Measurements from ENCODE around the gene TSPAN11.

TSPAN11 gene

GRCh38 chr12:31016057-31016456, 89.5 kb downstream of the TSPAN11 start:
- TF ChIP-seq, protein P1, sequence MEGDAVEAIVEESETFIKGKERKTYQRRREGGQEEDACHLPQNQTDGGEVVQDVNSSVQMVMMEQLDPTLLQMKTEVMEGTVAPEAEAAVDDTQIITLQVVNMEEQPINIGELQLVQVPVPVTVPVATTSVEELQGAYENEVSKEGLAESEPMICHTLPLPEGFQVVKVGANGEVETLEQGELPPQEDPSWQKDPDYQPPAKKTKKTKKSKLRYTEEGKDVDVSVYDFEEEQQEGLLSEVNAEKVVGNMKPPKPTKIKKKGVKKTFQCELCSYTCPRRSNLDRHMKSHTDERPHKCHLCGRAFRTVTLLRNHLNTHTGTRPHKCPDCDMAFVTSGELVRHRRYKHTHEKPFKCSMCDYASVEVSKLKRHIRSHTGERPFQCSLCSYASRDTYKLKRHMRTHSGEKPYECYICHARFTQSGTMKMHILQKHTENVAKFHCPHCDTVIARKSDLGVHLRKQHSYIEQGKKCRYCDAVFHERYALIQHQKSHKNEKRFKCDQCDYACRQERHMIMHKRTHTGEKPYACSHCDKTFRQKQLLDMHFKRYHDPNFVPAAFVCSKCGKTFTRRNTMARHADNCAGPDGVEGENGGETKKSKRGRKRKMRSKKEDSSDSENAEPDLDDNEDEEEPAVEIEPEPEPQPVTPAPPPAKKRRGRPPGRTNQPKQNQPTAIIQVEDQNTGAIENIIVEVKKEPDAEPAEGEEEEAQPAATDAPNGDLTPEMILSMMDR (IDR thresholded peaks at IDR 0.05; ENCODE audit: low read depth, low read length): no peak
- no peak for DNase-seq
- Histone ChIP-seq H3K36me3 (no peaks in the 10 kb centered on the region), H3K4me1 (no peaks in the 10 kb centered on the region), H3K4me3 (ENCODE audit: low read depth, low read length) (no peak overlapping the region), H3K27me3 (peaks cover 6% of the 10 kb centered on the region; the same call in 1 of the 2 replicates), H3K9me3 (no peaks in the 10 kb centered on the region; the same call in 1 of the 2 replicates)

DNA sequence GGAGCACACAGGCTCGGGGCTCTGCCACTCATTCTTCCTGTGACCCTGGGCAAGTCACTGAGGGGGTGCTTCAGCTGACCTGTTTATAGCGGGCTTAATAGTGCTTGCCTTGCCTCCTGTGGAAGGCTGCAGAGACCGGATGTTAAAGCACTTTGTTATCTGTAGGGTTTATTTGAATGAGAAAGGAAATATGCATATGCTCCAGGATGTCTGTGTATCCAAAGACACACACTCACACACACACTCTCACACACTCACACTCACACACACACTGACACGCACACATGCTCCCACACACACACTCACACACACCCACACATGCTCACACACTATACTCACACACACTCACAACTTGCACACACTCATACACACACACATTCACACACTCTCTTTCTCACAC, 91.0 kb downstream of the TSPAN11 start:
- peaks cover 8% of the 10 kb centered on the region; the same call in 1 of the 2 replicates for H3K27me3 ChIP-seq
- no peaks in the 10 kb centered on the region; the same call in 1 of the 2 replicates for H3K9me3 ChIP-seq
- TF ChIP-seq, protein P1 (IDR thresholded peaks at IDR 0.05; ENCODE audit: low read depth, low read length): no peak
- no peak overlapping the region for H3K4me3 ChIP-seq (ENCODE audit: low read depth, low read length)
- no peaks in the 10 kb centered on the region for H3K4me1 ChIP-seq
- DNase-seq: no peak
- no peaks in the 10 kb centered on the region for H3K36me3 ChIP-seq

DNA sequence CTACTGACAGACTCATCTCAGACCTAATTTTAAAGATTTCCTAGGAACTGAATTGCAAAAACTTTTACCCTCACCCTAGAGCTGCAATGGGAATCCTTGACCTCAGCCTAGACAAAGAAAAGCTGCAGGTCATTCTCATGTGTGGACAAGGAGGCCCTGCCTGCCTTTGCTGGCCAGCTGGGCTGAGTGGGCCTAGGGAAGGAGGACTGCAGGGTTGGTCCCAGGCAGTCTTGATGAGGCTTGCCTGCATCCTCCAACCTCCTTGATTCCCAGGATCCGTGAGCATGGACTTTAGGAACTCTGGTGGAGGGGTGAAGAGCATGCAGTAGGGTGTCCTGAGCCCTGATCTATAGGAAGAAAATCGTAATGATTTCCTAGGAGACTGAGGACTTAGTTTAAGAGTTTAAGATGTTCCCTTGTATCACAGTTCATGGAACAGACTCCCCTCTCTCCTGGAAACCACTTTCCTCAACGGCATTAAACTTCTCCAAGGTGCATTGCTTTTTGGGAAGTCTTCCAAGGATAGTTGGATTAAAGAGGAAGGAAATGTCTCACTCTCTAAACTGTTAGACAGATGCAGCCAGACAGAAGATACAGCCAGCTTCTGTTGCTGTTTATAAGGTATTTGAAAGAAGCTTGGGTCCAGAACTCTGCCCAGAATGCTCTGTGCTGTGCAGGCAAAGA, 91.7 kb downstream of the TSPAN11 start:
- Histone ChIP-seq H3K27me3 (peaks cover 8% of the 10 kb centered on the region; the same call in 1 of the 2 replicates), H3K36me3 (no peaks in the 10 kb centered on the region), H3K9me3 (no peaks in the 10 kb centered on the region; the same call in 1 of the 2 replicates), H3K4me1 (no peaks in the 10 kb centered on the region), H3K4me3 (ENCODE audit: low read depth, low read length) (no peak overlapping the region)
- TF ChIP-seq, protein P1 (IDR thresholded peaks at IDR 0.05; ENCODE audit: low read depth, low read length): no peak
- DNase-seq: no peak

DNA sequence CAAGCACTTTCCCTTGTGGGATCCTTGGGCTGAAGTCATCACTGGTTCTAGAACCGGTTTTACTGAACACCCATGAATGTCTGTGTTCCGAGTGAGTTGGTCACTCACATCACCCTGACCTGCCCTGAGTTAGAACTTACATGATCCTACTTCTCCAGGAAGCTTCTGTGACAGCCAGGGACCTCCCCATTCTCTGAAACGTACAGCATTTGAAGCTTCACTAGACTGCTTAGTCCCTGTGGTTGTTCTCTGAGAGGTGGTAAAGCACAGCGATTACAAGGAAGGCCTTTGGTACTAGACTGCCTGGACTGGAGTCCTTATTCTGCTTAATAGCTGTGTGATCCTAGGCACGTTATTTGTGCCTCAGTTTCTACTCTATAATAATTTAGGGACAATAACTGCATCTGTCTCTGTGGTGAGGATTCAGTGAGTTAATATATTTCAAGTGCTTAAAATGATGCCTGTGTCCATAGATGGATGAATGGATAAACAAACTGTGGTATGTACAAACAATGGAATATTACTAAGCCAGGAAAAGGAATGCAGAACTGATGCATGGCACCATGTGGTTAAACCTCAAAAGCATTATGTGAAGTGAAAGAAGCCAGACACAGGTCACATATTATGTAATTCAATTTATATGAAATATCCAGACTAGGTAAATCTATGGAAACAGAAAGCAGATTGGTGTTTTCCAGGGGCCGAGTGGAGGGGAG, 92.4 kb downstream of the TSPAN11 start:
- no peak for DNase-seq
- H3K9me3 ChIP-seq: no peaks in the 10 kb centered on the region; the same call in 1 of the 2 replicates

DNA sequence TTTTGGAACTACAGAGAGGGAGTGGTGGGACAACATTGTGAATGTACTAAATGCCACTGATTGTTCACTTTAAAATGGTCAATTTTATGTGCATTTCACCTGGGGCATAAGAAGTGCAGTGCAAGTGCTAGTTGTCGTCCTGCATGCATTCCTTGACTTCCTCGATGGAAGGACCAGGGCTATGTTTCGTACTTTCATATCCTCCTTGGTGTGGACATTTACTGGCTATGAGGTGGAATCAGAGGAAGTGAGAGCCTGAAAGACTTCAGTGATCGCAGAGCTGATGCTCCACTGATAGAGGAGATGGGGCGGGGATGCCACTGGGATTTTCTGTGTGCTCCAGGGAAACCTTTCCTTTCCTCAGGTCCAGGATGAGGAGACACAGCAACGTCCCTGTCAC, 93.0 kb downstream of the TSPAN11 start:
- Histone ChIP-seq H3K9me3 (no peaks in the 10 kb centered on the region; the same call in 1 of the 2 replicates), H3K4me1 (no peaks in the 10 kb centered on the region), H3K27me3 (peaks cover 12% of the 10 kb centered on the region), H3K36me3 (no peaks in the 10 kb centered on the region), H3K4me3 (ENCODE audit: low read depth, low read length) (no peak overlapping the region)
- TF ChIP-seq, protein P1 (IDR thresholded peaks at IDR 0.05; ENCODE audit: low read depth, low read length): no peak
- DNase-seq: no peak

More for the DNA sequence above, 92.4 kb downstream of the TSPAN11 start:
- H3K4me3 ChIP-seq (ENCODE audit: low read depth, low read length): no peak overlapping the region
- H3K4me1 ChIP-seq: no peaks in the 10 kb centered on the region
- peaks cover 8% of the 10 kb centered on the region; the same call in 1 of the 2 replicates for H3K27me3 ChIP-seq
- H3K36me3 ChIP-seq: no peaks in the 10 kb centered on the region
- TF ChIP-seq, protein P1 (IDR thresholded peaks at IDR 0.05; ENCODE audit: low read depth, low read length): no peak

- TF ChIP-seq, protein P1 (IDR thresholded peaks at IDR 0.05; ENCODE audit: low read depth, low read length): no peak
- Histone ChIP-seq H3K36me3 (no peaks in the 10 kb centered on the region), H3K27me3 (peaks cover 13% of the 10 kb centered on the region), H3K4me3 (ENCODE audit: low read depth, low read length) (no peak overlapping the region), H3K4me1 (no peaks in the 10 kb centered on the region), H3K9me3 (no peaks in the 10 kb centered on the region; the same call in 1 of the 2 replicates)
- DNase-seq: no peak
These were observed 93.4 kb downstream of the TSPAN11 start for GRCh38 chr12:31019976-31020375.

All from BE2C (cell line).